GM12873 (cell line): Measurements from ENCODE around the gene ADGRF1.

Source experiments
- TF ChIP-seq, protein P1 (sequence below): IDR thresholded peaks from 2 replicates; pipeline ENCODE4 v1.5.1; 2012; ENCODE audit warnings: low read depth, mild to moderate bottlenecking, moderate library complexity, low read length, control low read depth; ENCODE audit not compliant: insufficient read depth; ENCODE audit errors: missing control alignments

The ADGRF1 gene

DNA sequence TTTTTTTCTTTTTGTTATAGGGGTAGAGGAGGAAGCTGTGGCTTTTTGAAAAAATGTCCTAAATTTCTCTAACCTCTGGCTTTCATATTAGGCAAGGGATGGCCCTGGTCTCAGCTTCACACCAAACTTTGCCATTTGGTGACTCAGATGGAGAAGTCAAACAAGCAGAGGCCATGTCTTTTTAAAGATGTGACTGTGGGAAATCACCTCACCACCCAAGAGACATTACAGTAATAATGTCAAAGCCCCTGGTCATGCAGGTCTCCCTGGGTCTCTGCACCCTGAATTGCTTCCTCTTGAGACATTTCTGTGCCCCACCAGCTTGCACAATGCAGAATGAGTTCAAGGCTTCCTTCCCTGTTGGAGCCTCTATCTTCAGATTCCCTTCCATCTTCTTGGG is 80.9 kb downstream of the ADGRF1 start:
- TF ChIP-seq, protein P1, sequence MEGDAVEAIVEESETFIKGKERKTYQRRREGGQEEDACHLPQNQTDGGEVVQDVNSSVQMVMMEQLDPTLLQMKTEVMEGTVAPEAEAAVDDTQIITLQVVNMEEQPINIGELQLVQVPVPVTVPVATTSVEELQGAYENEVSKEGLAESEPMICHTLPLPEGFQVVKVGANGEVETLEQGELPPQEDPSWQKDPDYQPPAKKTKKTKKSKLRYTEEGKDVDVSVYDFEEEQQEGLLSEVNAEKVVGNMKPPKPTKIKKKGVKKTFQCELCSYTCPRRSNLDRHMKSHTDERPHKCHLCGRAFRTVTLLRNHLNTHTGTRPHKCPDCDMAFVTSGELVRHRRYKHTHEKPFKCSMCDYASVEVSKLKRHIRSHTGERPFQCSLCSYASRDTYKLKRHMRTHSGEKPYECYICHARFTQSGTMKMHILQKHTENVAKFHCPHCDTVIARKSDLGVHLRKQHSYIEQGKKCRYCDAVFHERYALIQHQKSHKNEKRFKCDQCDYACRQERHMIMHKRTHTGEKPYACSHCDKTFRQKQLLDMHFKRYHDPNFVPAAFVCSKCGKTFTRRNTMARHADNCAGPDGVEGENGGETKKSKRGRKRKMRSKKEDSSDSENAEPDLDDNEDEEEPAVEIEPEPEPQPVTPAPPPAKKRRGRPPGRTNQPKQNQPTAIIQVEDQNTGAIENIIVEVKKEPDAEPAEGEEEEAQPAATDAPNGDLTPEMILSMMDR, result no peak

DNA sequence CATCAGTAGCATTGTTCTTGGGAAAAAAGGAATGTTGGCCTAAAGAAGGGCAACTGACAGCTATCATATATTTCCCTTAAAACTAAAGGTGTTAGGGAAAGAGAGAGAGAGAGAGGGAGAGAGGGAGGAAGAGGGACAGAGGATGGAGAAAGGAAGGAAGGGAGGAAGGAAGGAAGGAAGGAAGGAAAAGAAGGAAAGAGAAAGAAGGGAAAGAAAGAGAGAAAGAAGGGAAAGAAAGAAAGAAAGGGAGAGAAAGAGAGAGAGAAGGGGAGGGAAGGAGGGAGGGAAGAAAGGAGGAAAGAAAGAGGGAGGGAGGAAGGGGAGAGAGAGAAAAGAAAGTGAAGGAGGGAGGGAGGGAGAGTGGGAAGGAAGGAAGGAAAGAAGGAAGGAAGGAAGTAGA is 82.7 kb downstream of the ADGRF1 start:
- TF ChIP-seq, protein P1, result no peak

DNA sequence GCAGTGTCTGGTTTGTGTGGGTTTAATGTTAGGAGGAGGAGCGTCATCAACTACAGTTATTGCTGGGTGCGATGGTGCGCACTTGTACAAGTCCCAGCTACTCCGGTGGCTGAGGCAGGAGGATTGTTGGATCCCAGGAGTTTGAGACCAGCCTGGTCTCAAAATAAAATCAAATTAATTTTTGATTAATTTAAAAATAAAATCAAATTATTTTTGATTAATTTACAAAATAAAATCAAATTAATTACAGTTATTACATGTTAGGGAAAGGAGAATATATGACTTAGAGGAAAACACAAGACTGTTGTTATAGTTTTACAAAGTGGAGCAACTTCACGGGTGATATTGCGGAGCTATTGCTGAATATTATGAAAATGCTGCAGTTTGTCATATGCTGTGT is 85.7 kb downstream of the ADGRF1 start:
- TF ChIP-seq, protein P1, result no peak

DNA sequence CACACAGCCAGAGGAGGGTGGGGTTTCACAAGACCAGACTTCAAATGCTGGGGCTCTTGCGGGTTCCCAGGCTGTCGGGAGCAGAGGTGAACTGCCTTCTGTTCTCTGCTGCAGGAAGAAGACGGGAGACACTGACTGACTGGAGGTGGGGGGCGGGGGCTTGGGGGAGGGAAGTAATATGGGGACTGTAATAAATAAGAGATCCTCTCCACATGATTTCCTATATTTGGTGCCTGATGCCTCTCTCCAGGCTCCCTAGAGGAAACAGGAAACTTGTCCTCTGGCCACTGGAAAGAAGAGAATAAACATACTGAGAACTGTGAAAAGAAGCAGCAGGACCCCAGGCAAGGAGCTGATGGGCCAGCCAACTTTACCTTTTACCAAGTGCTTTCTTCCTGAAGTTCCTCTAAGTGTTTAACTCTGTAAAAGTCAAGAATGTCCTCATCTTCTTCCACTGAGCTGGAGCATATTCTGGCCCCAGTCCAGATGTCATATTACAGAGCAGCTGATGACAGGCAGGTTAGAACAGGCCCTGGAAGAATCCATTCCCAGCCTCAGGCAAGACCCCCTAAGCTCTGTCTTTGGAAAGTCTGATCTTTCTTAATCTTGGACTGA is 87.2 kb downstream of the ADGRF1 start:
- TF ChIP-seq, protein P1, result no peak

DNA sequence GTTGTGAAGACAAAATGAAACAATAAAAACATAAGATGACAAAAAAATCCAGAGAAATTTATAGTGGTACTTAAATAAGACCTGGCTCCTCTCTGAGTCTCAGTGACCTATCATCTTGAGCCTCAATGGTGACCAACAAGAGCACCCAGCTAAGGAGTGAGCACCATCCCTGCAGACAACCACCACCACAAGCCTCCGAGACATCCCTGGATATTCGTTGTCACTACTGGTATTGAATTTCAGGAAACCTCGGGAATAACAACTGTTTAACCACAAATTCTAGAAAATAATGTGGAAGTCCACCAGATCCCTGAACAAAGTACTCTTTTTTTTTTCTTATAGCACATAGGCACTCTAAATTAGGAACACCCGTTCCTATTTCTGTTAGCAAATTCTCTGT is 88.2 kb downstream of the ADGRF1 start:
- TF ChIP-seq, protein P1, result no peak

DNA sequence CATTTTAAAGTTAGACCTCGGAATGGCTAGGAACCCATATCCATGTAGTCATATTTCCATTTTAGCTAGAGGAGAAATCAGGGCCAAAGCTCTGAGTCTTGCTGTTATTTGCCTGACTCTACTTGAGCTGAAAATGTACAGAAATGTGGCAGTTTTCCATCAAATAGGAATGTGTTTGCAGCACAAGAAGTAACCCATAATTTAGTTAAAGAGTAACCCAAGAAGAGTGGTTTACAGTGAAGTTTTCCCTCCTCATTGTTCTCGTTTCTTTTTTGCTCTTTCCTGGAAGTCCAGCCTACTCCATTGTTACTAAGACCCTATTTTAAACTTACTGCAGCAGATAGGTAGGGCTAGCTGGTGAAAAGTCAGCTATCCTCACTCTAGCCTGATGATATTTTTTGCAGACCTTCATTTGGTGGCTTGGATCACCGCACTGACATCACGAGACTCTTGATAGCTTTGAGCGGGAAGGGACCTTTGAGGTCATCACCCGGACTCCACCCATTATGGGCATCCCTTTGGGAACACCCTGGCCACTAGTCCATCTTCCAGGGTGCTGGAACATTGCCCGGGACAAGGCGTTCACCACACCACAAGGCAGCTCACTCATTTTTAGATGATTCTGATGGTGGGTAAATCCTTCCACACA is 92.4 kb downstream of the ADGRF1 start:
- TF ChIP-seq, protein P1, result no peak

DNA sequence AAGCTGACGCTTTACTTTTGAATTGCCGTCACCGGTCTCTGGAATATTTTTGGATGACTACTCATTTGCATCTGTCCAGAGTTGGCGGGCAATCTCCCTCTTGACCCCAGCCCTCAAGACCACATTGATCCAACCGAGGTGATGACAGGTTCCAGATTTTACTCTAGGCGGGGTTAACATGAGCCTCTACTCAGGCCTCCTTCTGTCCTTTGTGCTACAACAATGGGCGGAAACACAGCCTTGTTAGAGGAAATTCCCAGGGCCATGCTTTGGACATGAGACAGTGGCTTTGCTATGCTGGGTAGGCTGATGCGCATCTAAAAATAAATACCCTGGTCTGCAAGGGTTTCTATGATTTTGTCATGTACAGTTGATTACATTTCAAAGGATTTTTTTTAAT is 93.4 kb downstream of the ADGRF1 start:
- TF ChIP-seq, protein P1, result no peak
